GM19455 (cell line): Measurements from ENCODE around the gene TP53I11.
A peak's percentile ranks its signal among the peaks of the same experiment; 100 is the strongest.

Experiments
- ATAC-seq: cut with Tn5 transposase; IDR thresholded peaks from one replicate; pipeline ENCODE4 v1.9.1; 2021; ENCODE audit not compliant: unreplicated experiment

TP53I11 gene

GRCh38 chr11:44941259-44942021, 9.2 kb downstream of the TP53I11 start:
- no peak for ATAC-seq

GRCh38 chr11:44940835-44941234, 9.8 kb downstream of the TP53I11 start:
- no peak for ATAC-seq

GRCh38 chr11:44940404-44940803, 10.3 kb downstream of the TP53I11 start:
- ATAC-seq: no peak

GRCh38 chr11:44939673-44940395, 10.8 kb downstream of the TP53I11 start:
- ATAC-seq: no peak

GRCh38 chr11:44938066-44938691, 12.5 kb downstream of the TP53I11 start:
- no peak for ATAC-seq

- ATAC-seq: no peak
Observed at GRCh38 chr11:44936951-44937543, 13.6 kb downstream of the TP53I11 start.

- ATAC-seq: peak; percentile 76
Observed at GRCh38 chr11:44936525-44936924, 14.2 kb downstream of the TP53I11 start.

GRCh38 chr11:44934735-44935250, 15.9 kb downstream of the TP53I11 start:
- ATAC-seq: no peak

GRCh38 chr11:44934110-44934509, 16.6 kb downstream of the TP53I11 start:
- ATAC-seq: no peak

- ATAC-seq: no peak
Observed at GRCh38 chr11:44931466-44931865, 19.2 kb downstream of the TP53I11 start.

GRCh38 chr11:44930588-44931302, 19.9 kb downstream of the TP53I11 start:
- ATAC-seq: no peak

- no peak for ATAC-seq
Observed at GRCh38 chr11:44928816-44929215, 21.9 kb downstream of the TP53I11 start.

- ATAC-seq: no peak
Observed at GRCh38 chr11:44928144-44928543, 22.5 kb downstream of the TP53I11 start.

GRCh38 chr11:44927174-44927661, 23.5 kb downstream of the TP53I11 start:
- no peak for ATAC-seq

GRCh38 chr11:44926036-44926435, 24.6 kb downstream of the TP53I11 start:
- no peak for ATAC-seq

- no peak for ATAC-seq
Observed at GRCh38 chr11:44923806-44924205, 26.9 kb downstream of the TP53I11 start.

GRCh38 chr11:44923115-44923514, 27.6 kb downstream of the TP53I11 start:
- ATAC-seq: no peak

- no peak for ATAC-seq
Observed at GRCh38 chr11:44920451-44920850, 30.2 kb downstream of the TP53I11 start.

GRCh38 chr11:44917741-44918140, 32.9 kb downstream of the TP53I11 start:
- no peak for ATAC-seq

GRCh38 chr11:44916801-44917385, 33.8 kb downstream of the TP53I11 start:
- ATAC-seq: no peak
